Panc1 (cell line): ENCODE data around the gene MRPL20.

Experiments used
- CTCF ChIP-seq: fragments of 450-650 bp; IDR thresholded peaks from 2 replicates; pipeline ENCODE4 v1.5.1; 2017; ENCODE audit warnings: mild to moderate bottlenecking
- SIN3A ChIP-seq: IDR thresholded peaks from 2 replicates; pipeline ENCODE4 v1.6.1; 2012; ENCODE audit warnings: low read depth, mild to moderate bottlenecking, low read length, moderate library complexity, borderline replicate concordance; ENCODE audit not compliant: insufficient read depth

GRCh38 chr1:1425753-1426495 lies 18.8 kb upstream of the MRPL20 start:
- TF ChIP-seq CTCF (no peak), SIN3A (no peak)
